Urinary bladder (tissue), 4 donors: ENCODE results near the gene PTPN12. TPM values are rescaled to one million over a fixed set of nuclear protein-coding genes. Genes with fewer than 3 reads are reported as not detected.
A peak's percentile ranks its signal among the peaks of the same experiment; 100 is the strongest.

ENCODE experiments used
- DNase-seq: peaks from one replicate; pipeline ENCODE4 v3.0.0-alpha.2; 2015; ENCODE audit errors: extremely low spot score
- H3K27ac ChIP-seq: one replicate; pipeline ENCODE4 v1.5.1; 2013; ENCODE audit warnings: low read depth, mild to moderate bottlenecking, moderate library complexity
- H3K36me3 ChIP-seq: one replicate; pipeline ENCODE4 v1.6.1; 2013; ENCODE audit warnings: mild to moderate bottlenecking, moderate library complexity; ENCODE audit not compliant: insufficient read depth
- H3K4me1 ChIP-seq: one replicate; pipeline ENCODE4 v1.6.1; 2013; ENCODE audit warnings: mild to moderate bottlenecking, moderate library complexity; ENCODE audit not compliant: insufficient read depth
- H3K4me3 ChIP-seq: one replicate; pipeline ENCODE4 v1.5.1; 2013; ENCODE audit warnings: low read depth, low read length
- WGBS: extraction: QIAGEN DNeasy Blood & Tissue Kit; methylation state at CpG from one replicate; pipeline ENCODE4 v1.1.7; 2013; 5-methylcytosine and 5-hydroxymethylcytosine counted together
- polyA plus RNA-seq: library from polyadenylated mRNA; stranded (reverse); fragments of 200-250 nt; gene quantifications from one replicate; pipeline ENCODE4 v1.2.3, GENCODE V29; 2013
- total RNA-seq: library from RNA; depleted of rRNA; stranded (reverse); fragments of >200 nt; gene quantifications from one replicate; pipeline ENCODE4 v1.2.3, GENCODE V29; 2014
- donor health status: healthy with polysubstance abuse.
- donor health status: healthy.

Gene PTPN12
- total and polyA plus RNA-seq, 2 donors, result 54.7 to 136 TPM

- 28% methylated on average over 2 of the region's 2 CpGs for WGBS
- Histone ChIP-seq H3K4me3 (no peak overlapping the region), H3K36me3 (no peaks in the 10 kb centered on the region), H3K27ac (no peak overlapping the region), H3K4me1 (peaks cover 2% of the 10 kb centered on the region)
- DNase-seq, result no peak
Observed at GRCh38 chr7:77544518-77544917, 7.4 kb downstream of the PTPN12 start.

DNA sequence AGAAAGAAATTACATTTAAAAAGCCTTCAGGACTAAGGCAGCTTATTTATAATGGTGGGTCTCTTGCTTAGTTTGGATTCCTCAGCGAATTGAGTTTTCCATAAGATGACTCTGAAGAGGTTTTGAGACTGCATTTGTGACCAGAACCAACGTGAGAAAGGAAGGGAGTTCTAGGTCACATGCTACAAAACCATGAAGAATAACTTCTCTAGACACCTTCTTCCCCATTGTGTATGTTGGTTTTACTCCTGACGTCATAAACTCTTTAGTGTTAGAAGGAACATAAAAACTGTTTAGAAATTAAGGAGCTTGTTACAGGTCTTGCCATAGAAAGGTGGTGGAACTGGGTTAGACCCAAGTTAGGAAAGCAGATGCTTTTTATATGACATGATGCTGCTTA, 11.1 kb downstream of the PTPN12 start:
- Histone ChIP-seq H3K4me1 (peaks cover 2% of the 10 kb centered on the region), H3K36me3 (no peaks in the 10 kb centered on the region), H3K4me3 (no peak overlapping the region), H3K27ac (no peak overlapping the region)
- WGBS, result 66% methylated on average over 3 of the region's 3 CpGs
- DNase-seq, result no peak

GRCh38 chr7:77549106-77549870, 12.2 kb downstream of the PTPN12 start:
- H3K4me3 ChIP-seq, result no peak overlapping the region
- no peak overlapping the region for H3K27ac ChIP-seq
- peaks cover 2% of the 10 kb centered on the region for H3K4me1 ChIP-seq
- 76% methylated on average over 3 of the region's 3 CpGs for WGBS
- H3K36me3 ChIP-seq, result no peaks in the 10 kb centered on the region
- no peak for DNase-seq

- Histone ChIP-seq H3K27ac (no peak overlapping the region), H3K36me3 (no peaks in the 10 kb centered on the region), H3K4me1 (peaks cover 2% of the 10 kb centered on the region), H3K4me3 (no peak overlapping the region)
- 63% methylated on average over 3 of the region's 3 CpGs for WGBS
- no peak for DNase-seq
Observed at GRCh38 chr7:77550586-77550985, 13.5 kb downstream of the PTPN12 start.

DNA sequence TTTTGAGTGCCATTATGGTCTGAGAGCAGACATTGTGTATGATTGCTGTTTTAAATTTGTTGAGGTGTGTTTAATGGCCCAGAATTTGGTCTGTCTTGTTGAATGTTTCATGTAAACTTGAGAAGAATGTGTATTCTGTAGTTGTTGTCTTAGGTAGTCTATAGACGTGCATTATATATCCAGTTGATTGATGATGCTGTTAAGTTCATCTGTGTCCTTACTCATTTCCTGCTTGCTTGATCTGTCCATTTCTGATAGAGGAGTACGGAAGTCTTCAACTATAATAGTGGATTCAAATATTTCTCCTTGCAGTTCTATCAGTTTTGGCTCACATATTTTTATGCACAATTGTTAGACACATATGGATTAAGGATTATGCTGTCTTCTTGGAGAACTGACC, 16.0 kb downstream of the PTPN12 start:
- DNase-seq, result no peak
- Histone ChIP-seq H3K36me3 (no peaks in the 10 kb centered on the region), H3K27ac (no peak overlapping the region), H3K4me1 (peaks cover 2% of the 10 kb centered on the region), H3K4me3 (no peak overlapping the region)
- 79% methylated on average over 2 of the region's 2 CpGs for WGBS

- Histone ChIP-seq H3K4me3 (no peak overlapping the region), H3K27ac (no peak overlapping the region), H3K36me3 (no peaks in the 10 kb centered on the region), H3K4me1 (no peaks in the 10 kb centered on the region)
- no peak for DNase-seq
- WGBS, result 84% methylated on average over 2 of the region's 2 CpGs
Observed at GRCh38 chr7:77558284-77558967, 21.3 kb downstream of the PTPN12 start.

DNA sequence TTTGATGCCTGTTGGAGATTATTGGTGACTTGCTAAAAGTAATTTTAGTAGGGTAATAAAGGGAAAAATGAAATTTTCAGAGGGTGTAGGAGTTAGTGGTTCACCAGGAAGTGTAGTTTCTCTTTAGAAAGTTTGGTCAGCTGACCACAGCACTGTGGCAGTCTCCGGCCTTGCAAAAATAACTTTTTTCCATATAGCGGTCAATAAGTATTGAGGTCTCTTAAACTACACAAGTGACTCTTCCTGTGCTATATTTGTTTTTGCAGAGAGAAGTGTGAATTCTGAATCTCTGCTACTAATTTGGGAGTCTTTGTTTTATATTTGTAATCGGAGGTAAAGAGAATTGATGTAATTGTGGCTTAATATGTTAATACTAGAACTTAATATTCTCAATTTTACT, 24.3 kb downstream of the PTPN12 start:
- DNase-seq, result no peak
- 60% methylated on average over 3 of the region's 3 CpGs for WGBS
- H3K27ac ChIP-seq, result no peak overlapping the region
- H3K36me3 ChIP-seq, result no peaks in the 10 kb centered on the region
- H3K4me1 ChIP-seq, result no peaks in the 10 kb centered on the region
- H3K4me3 ChIP-seq, result no peak overlapping the region

GRCh38 chr7:77563275-77563674, 26.2 kb downstream of the PTPN12 start:
- Histone ChIP-seq H3K27ac (no peak overlapping the region), H3K4me3 (no peak overlapping the region), H3K4me1 (no peaks in the 10 kb centered on the region), H3K36me3 (no peaks in the 10 kb centered on the region)
- 33% methylated on average over 2 of the region's 2 CpGs for WGBS
- no peak for DNase-seq

GRCh38 chr7:77565917-77566316, 28.8 kb downstream of the PTPN12 start:
- 74% methylated on average over 1 of the region's 1 CpG for WGBS
- Histone ChIP-seq H3K4me1 (no peaks in the 10 kb centered on the region), H3K4me3 (no peak overlapping the region), H3K27ac (no peak overlapping the region), H3K36me3 (no peaks in the 10 kb centered on the region)
- DNase-seq, result no peak

DNA sequence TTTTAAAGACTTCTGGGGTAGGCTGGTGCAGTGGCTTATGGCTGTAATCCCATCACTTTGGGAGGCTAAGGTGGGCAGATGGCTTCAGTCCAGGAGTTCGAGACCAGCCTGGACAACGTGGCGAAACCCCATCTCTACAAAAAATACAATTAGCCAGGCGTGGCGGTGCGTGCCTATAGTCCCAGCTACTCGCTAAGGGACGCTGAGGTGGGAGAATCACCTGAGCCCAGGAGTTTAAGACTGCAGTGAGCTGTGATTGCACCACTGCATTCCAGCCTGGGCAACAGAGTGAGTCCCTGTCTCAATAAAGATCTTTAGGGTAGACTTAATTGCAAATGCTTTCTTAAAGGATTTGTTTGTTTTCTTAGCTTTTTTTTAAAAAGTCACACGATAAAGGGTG, 29.3 kb downstream of the PTPN12 start:
- H3K4me1 ChIP-seq, result no peaks in the 10 kb centered on the region
- 92% methylated on average over 9 of the region's 9 CpGs for WGBS
- no peak overlapping the region for H3K27ac ChIP-seq
- no peak overlapping the region for H3K4me3 ChIP-seq
- DNase-seq, result no peak
- no peaks in the 10 kb centered on the region for H3K36me3 ChIP-seq

GRCh38 chr7:77569514-77570232, 32.6 kb downstream of the PTPN12 start:
- H3K4me3 ChIP-seq, result no peak overlapping the region
- H3K4me1 ChIP-seq, result no peaks in the 10 kb centered on the region
- 84% methylated on average over 8 of the region's 8 CpGs for WGBS
- no peak for DNase-seq
- H3K36me3 ChIP-seq, result no peaks in the 10 kb centered on the region
- no peak overlapping the region for H3K27ac ChIP-seq

- 75% methylated on average over 3 of the region's 3 CpGs for WGBS
- no peak overlapping the region for H3K27ac ChIP-seq
- H3K4me3 ChIP-seq, result no peak overlapping the region
- no peaks in the 10 kb centered on the region for H3K36me3 ChIP-seq
- peak; percentile 2 for DNase-seq
- H3K4me1 ChIP-seq, result no peaks in the 10 kb centered on the region
Observed at GRCh38 chr7:77570330-77571011, 33.4 kb downstream of the PTPN12 start.

DNA sequence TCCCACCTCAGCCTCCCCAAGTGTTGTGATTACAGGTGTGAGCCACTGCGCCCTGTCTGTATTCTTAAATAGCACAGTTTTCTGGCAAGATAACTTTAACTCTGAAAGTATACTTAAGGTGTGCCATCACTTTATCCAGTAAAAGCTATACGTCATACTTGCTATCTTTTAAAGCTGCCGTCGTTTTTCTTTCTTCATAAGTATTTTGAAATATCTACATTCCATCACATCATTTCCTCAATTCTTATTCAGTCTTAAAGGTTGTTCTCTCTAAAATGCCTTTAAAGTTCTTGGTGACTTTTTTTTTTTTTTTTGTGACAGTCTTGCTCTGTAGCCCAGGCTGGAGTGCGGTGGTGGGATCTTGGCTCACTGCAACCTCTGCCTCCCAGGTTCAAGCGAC, 34.7 kb downstream of the PTPN12 start:
- Histone ChIP-seq H3K27ac (no peak overlapping the region), H3K36me3 (no peaks in the 10 kb centered on the region), H3K4me1 (no peaks in the 10 kb centered on the region), H3K4me3 (no peak overlapping the region)
- WGBS, result 88% methylated on average over 6 of the region's 6 CpGs
- no peak for DNase-seq
